B cell (primary cell): ENCODE results near the gene MAPK4. TPM values are rescaled to one million over a fixed set of nuclear protein-coding genes. Genes with fewer than 3 reads are reported as not detected.

Experiments used
- ATAC-seq: fragments of 200-7000 bp; cut with Tn5 transposase; one replicate; pipeline ENCODE4 v1.10.0; 2021; ENCODE audit warnings: low read depth, mild to moderate bottlenecking, moderate number of reproducible peaks, moderate library complexity
- CTCF ChIA-PET: fragments of 350-600 bp; sonication (Branson Sonifier 250); formaldehyde crosslinking; loops from one replicate; lab custom pipeline; 2021; ENCODE audit warnings: antibody characterized with exemption, inconsistent platforms; lab: Charles Lee
- POLR2A ChIA-PET: fragments of 350-600 bp; sonication (Branson Sonifier 250); formaldehyde crosslinking; loops from one replicate; lab custom pipeline; 2021; ENCODE audit warnings: antibody characterized with exemption; lab: Charles Lee
- DNase-seq: peaks from one replicate; pipeline ENCODE4 v3.0.0; 2013
- H2AFZ ChIP-seq: 2 replicates; pipeline ENCODE4 v1.6.1; 2012; ENCODE audit warnings: mild to moderate bottlenecking, low read depth, low read length; ENCODE audit not compliant: insufficient read depth, poor library complexity, severe bottlenecking
- H3K27ac ChIP-seq, 2 donors: 1 replicate in 1 of 2; 2 replicates in 1 of 2; pipeline ENCODE4 v1.5.1; 2012 to 2013; ENCODE audit warnings: low read length in 2 of 2, mild to moderate bottlenecking in 2 of 2, moderate library complexity in 1 of 2
- H3K27me3 ChIP-seq, 4 experiments: fragments of 200-600 bp in 1 of 4; sonication (generic) in 1 of 4; replicated peaks in 1 of 4; 1 replicate in 2 of 4; 2 replicates in 2 of 4; pipeline versions ENCODE4 v1.6.1 to v1.7.0; 2013 to 2016; ENCODE audit warnings: low read length in 3 of 4, mild to moderate bottlenecking in 2 of 4, mixed read lengths in 1 of 4, moderate library complexity in 1 of 4; ENCODE audit not compliant: insufficient read depth in 4 of 4, control insufficient read depth in 3 of 4; ENCODE audit errors: control extremely low read depth in 1 of 4
- H3K36me3 ChIP-seq, 2 experiments: replicated peaks in 1 of 2; 1 replicate in 1 of 2; 2 replicates in 1 of 2; pipeline versions ENCODE4 v1.6.1 to v1.7.1; 2013; ENCODE audit warnings: low read length in 1 of 2; ENCODE audit not compliant: insufficient read depth in 2 of 2, control insufficient read depth in 1 of 2; ENCODE audit errors: control extremely low read depth in 1 of 2, extremely low read depth in 1 of 2
- H3K4me1 ChIP-seq, 2 donors: fragments of 200-600 bp in 1 of 2; sonication (generic) in 1 of 2; 1 replicate in 1 of 2; 2 replicates in 1 of 2; pipeline versions ENCODE4 v1.5.1 to v1.6.1; 2013 to 2017; ENCODE audit warnings: low read length in 2 of 2; ENCODE audit not compliant: control insufficient read depth in 2 of 2, insufficient read depth in 2 of 2
- H3K4me2 ChIP-seq: replicated peaks from 2 replicates; pipeline ENCODE3; 2012; ENCODE audit warnings: mild to moderate bottlenecking, low read depth, low read length; ENCODE audit not compliant: poor library complexity, severe bottlenecking
- H3K4me3 ChIP-seq, 5 experiments: fragments of 200-600 bp in 1 of 5; sonication (generic) in 1 of 5; 1 replicate in 3 of 5; 2 replicates in 2 of 5; pipeline versions ENCODE4 v1.5.1 to v1.7.0; 2011 to 2016; ENCODE audit warnings: low read length in 4 of 5, mild to moderate bottlenecking in 4 of 5, low read depth in 2 of 5, control low read depth in 1 of 5, moderate library complexity in 1 of 5; ENCODE audit not compliant: insufficient read depth in 1 of 5; ENCODE audit errors: control extremely low read depth in 1 of 5, extremely low read depth in 1 of 5
- H3K79me2 ChIP-seq: fragments of 200-600 bp; sonication (generic); one replicate; pipeline ENCODE4 v1.6.0; 2016; ENCODE audit warnings: low read length; ENCODE audit not compliant: control insufficient read depth, insufficient read depth
- H3K9ac ChIP-seq: fragments of 200-600 bp; sonication (generic); 2 replicates; pipeline ENCODE4 v1.6.1; 2017; ENCODE audit warnings: mild to moderate bottlenecking, low read length, moderate library complexity
- H3K9me3 ChIP-seq, 3 donors: one replicate each; pipeline versions ENCODE4 v1.6.1 to v1.7.1; 2013; ENCODE audit warnings: low read length in 2 of 3; ENCODE audit not compliant: control insufficient read depth in 2 of 3, insufficient read depth in 1 of 3; ENCODE audit errors: control extremely low read depth in 1 of 3
- H4K20me1 ChIP-seq: 2 replicates; pipeline ENCODE4 v1.6.0; 2012; ENCODE audit warnings: mild to moderate bottlenecking, low read length; ENCODE audit not compliant: insufficient read depth, control insufficient read depth, poor library complexity, severe bottlenecking
- H3K27ac Mint-ChIP-seq: one replicate; pipeline ENCODE4 v1.8.0; 2021; ENCODE audit warnings: mixed read lengths
- H3K27me3 Mint-ChIP-seq: one replicate; pipeline ENCODE4 v1.8.0; 2021; ENCODE audit warnings: mixed read lengths
- H3K4me1 Mint-ChIP-seq: one replicate; pipeline ENCODE4 v1.8.0; 2021; ENCODE audit warnings: mixed read lengths
- H3K4me3 Mint-ChIP-seq: one replicate; pipeline ENCODE4 v1.8.0; 2021; ENCODE audit warnings: mixed read lengths
- H3K9me3 Mint-ChIP-seq: one replicate; pipeline ENCODE4 v1.8.0; 2022; ENCODE audit warnings: mixed read lengths; ENCODE audit not compliant: insufficient read depth
- CTCF ChIP-seq: fragments of 200-600 bp; IDR thresholded peaks from one replicate; pipeline ENCODE4 v1.8.0; 2022; ENCODE audit warnings: antibody characterized with exemption, mild to moderate bottlenecking
- EZH2 ChIP-seq: IDR thresholded peaks from 2 replicates; pipeline ENCODE4 v1.6.1; 2012; ENCODE audit warnings: borderline replicate concordance, low read depth, mild to moderate bottlenecking, moderate library complexity, low read length; ENCODE audit not compliant: insufficient read depth, poor library complexity, severe bottlenecking
- WGBS: methylation state at CpG from one replicate; pipeline ENCODE4 v1.1.5; 2013; ENCODE audit warnings: missing lambda C conversion rate; ENCODE audit not compliant: insufficient coverage; 5-methylcytosine and 5-hydroxymethylcytosine counted together
- intact Hi-C: fragments of 100-400 bp; cut with micrococcal nuclease; formaldehyde crosslinking; loops from one replicate; pipeline ENCODE4 v1.10.0; 2022
- polyA plus RNA-seq: library from polyadenylated mRNA; depleted of rRNA; stranded (reverse); fragments of >200 nt; gene quantifications from 2 replicates; pipeline ENCODE4 v1.2.3, GENCODE V29; 2012
- total RNA-seq, 2 donors: library from RNA; stranded (reverse); fragments of 120-200 nt in 1 of 2; gene quantifications; 1 replicate in 1 of 2; 2 replicates in 1 of 2; pipeline versions ENCODE4 v1.2.3 to v1.2.4, GENCODE V29; 2013 to 2022

Gene MAPK4
- total and polyA plus RNA-seq, 2 donors (not counting 1 experiment from before 2014, with no cell fraction given) = not detected

- Mint-ChIP-seq H3K4me3 (no peak overlapping the region), H3K27ac (no peak overlapping the region), H3K4me1 (no peaks in the 10 kb centered on the region), H3K27me3 (peaks cover 39% of the 10 kb centered on the region), H3K9me3 (no peaks in the 10 kb centered on the region)
- ATAC-seq (no peak), DNase-seq (no peak)
- Histone ChIP-seq H3K9me3 (peaks cover 0 to 8% (median 0%) of the 10 kb centered on the region in 3 donors), H3K36me3 (no peaks in the 10 kb centered on the region), H3K4me1 (no peaks in the 10 kb centered on the region), H3K9ac (no peak overlapping the region), H4K20me1 (no peaks in the 10 kb centered on the region), H3K27me3 (peaks cover 0 to 40% (median 3%) of the 10 kb centered on the region in 4 experiments), H3K4me3 (no peak overlapping the region), H3K79me2 (no peaks in the 10 kb centered on the region), H3K4me2 (no peak overlapping the region), H2AFZ (no peak overlapping the region), H3K27ac (no peak overlapping the region)
- intact Hi-C loops = no loop called here
- ChIA-PET POLR2A (no interaction called here), CTCF (no interaction called here)
- 53% methylated on average over 3 of the region's 5 CpGs for WGBS
- TF ChIP-seq EZH2 = no peak
Measured at GRCh38 chr18:50751490-50751889, 191.6 kb downstream of the MAPK4 start.

GRCh38 chr18:50751947-50752346, 192.1 kb downstream of the MAPK4 start:
- Mint-ChIP-seq H3K27me3 (peaks cover 42% of the 10 kb centered on the region), H3K4me1 (no peaks in the 10 kb centered on the region), H3K27ac (no peak overlapping the region), H3K9me3 (no peaks in the 10 kb centered on the region), H3K4me3 (no peak overlapping the region)
- ATAC-seq (no peak), DNase-seq (no peak)
- H3K4me1 ChIP-seq = no peaks in the 10 kb centered on the region
- no peak overlapping the region for H3K9ac ChIP-seq
- ChIA-PET CTCF (no interaction called here), POLR2A (no interaction called here)
- intact Hi-C loops = no loop called here
- H3K4me2 ChIP-seq = no peak overlapping the region
- peaks cover 0 to 8% (median 0%) of the 10 kb centered on the region in 3 donors for H3K9me3 ChIP-seq
- H3K79me2 ChIP-seq = no peaks in the 10 kb centered on the region
- H3K27ac ChIP-seq = no peak overlapping the region
- TF ChIP-seq EZH2 (no peak), CTCF (no peak)
- H3K27me3 ChIP-seq = peaks cover 0 to 41% (median 3%) of the 10 kb centered on the region in 4 experiments
- no peaks in the 10 kb centered on the region for H4K20me1 ChIP-seq
- no CpG with 5 or more reads among the region's 1 CpG for WGBS
- H2AFZ ChIP-seq = no peak overlapping the region
- H3K4me3 ChIP-seq = no peak overlapping the region
- H3K36me3 ChIP-seq = no peaks in the 10 kb centered on the region
